Memory B cell (primary cell): ENCODE results near the gene BEAN1.
A peak's percentile ranks its signal among the peaks of the same experiment; 100 is the strongest.
"Not testable (repeated sequence)": the region's sequence is repeated elsewhere in the genome, so short reads cannot be mapped to it uniquely, and the experiment has no call there.

Experiments used
- ATAC-seq: fragments of 150-1000 bp; cut with Tn5 transposase; 2 replicates; pipeline ENCODE4 v1.10.0; 2021; ENCODE audit warnings: low read depth, mild to moderate bottlenecking, moderate library complexity
- DNase-seq, 2 donors: peaks; one replicate each; pipeline ENCODE4 v3.0.0; 2022; ENCODE audit warnings: low spot score in 2 of 2
- H3K27ac Mint-ChIP-seq: one replicate; pipeline ENCODE4 v1.8.0; 2022; ENCODE audit warnings: mild to moderate bottlenecking, moderate library complexity, mixed read lengths
- H3K27me3 Mint-ChIP-seq: one replicate; pipeline ENCODE4 v1.8.0; 2022; ENCODE audit warnings: mixed read lengths
- H3K36me3 Mint-ChIP-seq: one replicate; pipeline ENCODE4 v1.8.0; 2022; ENCODE audit warnings: mild to moderate bottlenecking, mixed read lengths
- H3K4me1 Mint-ChIP-seq: one replicate; pipeline ENCODE4 v1.8.0; 2022; ENCODE audit warnings: mixed read lengths
- H3K4me3 Mint-ChIP-seq: one replicate; pipeline ENCODE4 v1.8.0; 2022; ENCODE audit warnings: mild to moderate bottlenecking, moderate library complexity, mixed read lengths
- H3K9me3 Mint-ChIP-seq: one replicate; pipeline ENCODE4 v1.8.0; 2022; ENCODE audit warnings: mixed read lengths

Gene BEAN1

DNA sequence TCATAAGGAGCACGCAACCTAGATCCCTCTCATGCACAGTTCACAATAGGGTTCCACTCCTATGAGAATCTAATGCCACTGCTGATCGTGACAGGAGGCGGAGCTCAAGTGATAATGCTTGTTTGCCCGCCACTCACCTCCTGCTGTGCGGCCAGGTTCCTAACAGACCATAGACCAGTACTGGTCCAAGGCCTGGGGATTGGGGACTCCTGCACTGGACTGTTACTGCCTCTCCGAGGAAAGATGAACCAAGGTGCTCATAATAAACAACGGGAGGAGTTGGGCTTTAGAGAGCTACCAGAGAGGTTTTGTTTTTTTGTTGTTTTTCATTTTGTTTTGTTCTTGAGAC lies 64.6 kb downstream of the BEAN1 start:
- DNase-seq, result no peak

DNA sequence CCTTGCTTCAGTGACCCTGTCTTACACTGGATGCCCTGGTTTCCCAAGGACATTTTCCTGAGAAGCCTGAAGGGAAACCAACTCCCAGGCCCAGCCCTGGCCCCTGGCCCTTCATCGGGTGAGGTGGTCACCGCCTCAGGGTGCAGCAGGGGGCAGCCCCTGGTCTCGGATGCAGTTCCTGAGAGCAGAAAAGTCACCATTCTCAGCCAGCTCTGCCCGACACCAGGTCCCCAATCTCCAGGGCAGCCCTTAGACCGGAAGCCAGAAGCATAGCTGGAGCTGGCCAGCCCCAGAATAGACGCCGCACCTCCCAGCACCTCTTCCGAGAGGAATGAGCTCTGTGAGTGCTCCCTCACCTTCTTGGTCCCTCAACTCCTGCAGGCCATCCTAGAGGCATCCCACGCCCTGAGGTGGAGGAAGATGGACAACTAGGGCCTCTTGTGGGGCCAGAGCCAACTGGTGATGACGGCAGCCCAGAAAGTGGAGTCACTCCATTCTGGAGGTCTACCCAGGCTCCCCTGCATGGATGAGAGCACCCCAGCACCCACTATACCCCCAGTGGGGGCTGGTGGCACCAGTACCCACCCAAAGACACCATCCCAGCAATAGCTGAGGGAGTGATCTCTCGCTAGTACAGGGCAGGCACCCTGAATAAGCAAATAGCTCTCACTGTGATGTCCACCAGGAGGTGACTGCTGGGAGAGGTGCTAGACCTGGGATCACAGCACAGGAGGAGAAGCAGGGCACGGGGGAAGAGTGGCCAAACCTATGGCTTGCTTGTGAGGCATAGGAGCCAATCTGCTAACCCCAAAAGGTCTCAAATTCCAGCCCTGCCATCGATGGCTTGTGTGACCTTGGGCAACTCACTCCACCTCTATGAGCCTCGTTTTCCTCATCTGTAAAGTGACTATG lies 66.7 kb downstream of the BEAN1 start:
- Mint-ChIP-seq H3K36me3 (no peaks in the 10 kb centered on the region), H3K4me3 (no peak overlapping the region)
- ATAC-seq, result no peak

More for the DNA sequence above, 64.6 kb downstream of the BEAN1 start:
- ATAC-seq, result no peak
- H3K9me3 Mint-ChIP-seq, result peaks cover 3% of the 10 kb centered on the region
- peaks cover 4% of the 10 kb centered on the region for H3K27me3 Mint-ChIP-seq
- no peak overlapping the region for H3K27ac Mint-ChIP-seq
- H3K4me3 Mint-ChIP-seq, result no peak overlapping the region
- peaks cover 2% of the 10 kb centered on the region for H3K4me1 Mint-ChIP-seq
- no peaks in the 10 kb centered on the region for H3K36me3 Mint-ChIP-seq

DNA sequence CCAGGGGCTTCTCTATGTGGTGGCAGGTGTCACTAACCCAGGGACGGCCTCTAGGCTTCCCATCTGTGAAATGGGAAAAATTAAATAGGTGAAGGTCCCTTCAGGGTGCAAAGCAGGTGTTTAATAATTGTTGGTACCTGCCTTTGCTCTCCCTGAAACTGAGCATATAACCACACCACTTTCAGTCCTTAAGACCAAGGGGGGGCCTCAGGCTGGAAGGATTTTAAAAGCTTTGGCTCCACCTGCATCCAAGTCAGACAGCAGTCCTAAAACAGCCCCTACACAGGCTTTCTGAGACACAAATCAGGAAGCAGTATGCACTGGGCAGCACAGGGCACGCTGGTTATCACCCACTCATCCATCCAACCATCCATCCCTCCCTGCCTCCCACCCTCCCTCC lies 67.8 kb downstream of the BEAN1 start:
- Mint-ChIP-seq H3K27me3 (peaks cover 4% of the 10 kb centered on the region), H3K36me3 (no peaks in the 10 kb centered on the region), H3K4me1 (peaks cover 2% of the 10 kb centered on the region), H3K27ac (no peak overlapping the region), H3K9me3 (peaks cover 3% of the 10 kb centered on the region), H3K4me3 (no peak overlapping the region)
- ATAC-seq, result no peak
- DNase-seq, result no peak

More for the DNA sequence above, 66.7 kb downstream of the BEAN1 start:
- H3K9me3 Mint-ChIP-seq, result peaks cover 3% of the 10 kb centered on the region
- no peak overlapping the region for H3K27ac Mint-ChIP-seq
- H3K4me1 Mint-ChIP-seq, result peaks cover 2% of the 10 kb centered on the region
- DNase-seq, result no peak
- H3K27me3 Mint-ChIP-seq, result peaks cover 4% of the 10 kb centered on the region

DNA sequence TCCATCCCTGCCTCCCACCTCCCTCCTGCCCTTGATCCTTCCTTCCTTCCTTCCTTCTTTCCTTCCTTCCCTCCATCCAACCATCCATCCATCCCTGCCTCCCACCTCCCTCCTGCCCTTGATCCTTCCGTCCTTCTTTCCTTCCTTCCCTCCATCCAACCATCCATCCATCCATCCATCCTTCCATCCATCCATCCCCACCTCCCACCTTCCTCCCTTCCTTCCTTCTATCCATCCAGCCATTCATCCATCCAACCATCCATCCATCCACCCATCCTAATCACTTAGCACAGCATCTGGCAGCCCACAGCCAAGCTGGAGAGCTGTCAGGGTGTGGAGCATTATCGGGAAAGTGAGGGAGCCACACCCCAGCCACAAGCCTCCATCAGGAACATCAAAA lies 68.3 kb downstream of the BEAN1 start:
- no peak for ATAC-seq
- no peaks in the 10 kb centered on the region for H3K36me3 Mint-ChIP-seq
- H3K27ac Mint-ChIP-seq, result no peak overlapping the region
- H3K9me3 Mint-ChIP-seq, result peaks cover 3% of the 10 kb centered on the region
- H3K27me3 Mint-ChIP-seq, result peaks cover 4% of the 10 kb centered on the region
- no peak overlapping the region for H3K4me3 Mint-ChIP-seq
- peaks cover 4% of the 10 kb centered on the region for H3K4me1 Mint-ChIP-seq
- DNase-seq, result no peak

DNA sequence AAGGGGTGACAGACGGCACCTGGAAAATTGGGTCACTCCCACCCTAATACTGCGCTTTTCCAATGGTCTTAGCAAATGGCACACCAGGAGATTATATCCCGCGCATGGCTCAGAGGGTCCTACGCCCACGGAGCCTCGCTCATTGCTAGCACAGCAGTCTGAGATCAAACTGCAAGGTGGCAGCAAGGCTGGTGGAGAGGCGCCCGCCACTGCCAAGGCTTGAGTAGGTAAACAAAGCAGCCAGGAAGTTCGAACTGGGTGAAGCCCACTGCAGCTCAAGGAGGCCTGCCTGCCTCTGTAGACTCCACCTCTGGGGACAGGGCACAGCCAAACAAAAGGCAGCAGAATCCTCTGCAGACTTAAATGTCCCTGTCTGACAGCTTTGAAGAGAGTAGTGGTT lies 69.1 kb downstream of the BEAN1 start:
- not testable (repeated sequence) for H3K4me1 Mint-ChIP-seq, H3K9me3 Mint-ChIP-seq, DNase-seq, H3K36me3 Mint-ChIP-seq, H3K4me3 Mint-ChIP-seq, H3K27ac Mint-ChIP-seq, ATAC-seq, H3K27me3 Mint-ChIP-seq

DNA sequence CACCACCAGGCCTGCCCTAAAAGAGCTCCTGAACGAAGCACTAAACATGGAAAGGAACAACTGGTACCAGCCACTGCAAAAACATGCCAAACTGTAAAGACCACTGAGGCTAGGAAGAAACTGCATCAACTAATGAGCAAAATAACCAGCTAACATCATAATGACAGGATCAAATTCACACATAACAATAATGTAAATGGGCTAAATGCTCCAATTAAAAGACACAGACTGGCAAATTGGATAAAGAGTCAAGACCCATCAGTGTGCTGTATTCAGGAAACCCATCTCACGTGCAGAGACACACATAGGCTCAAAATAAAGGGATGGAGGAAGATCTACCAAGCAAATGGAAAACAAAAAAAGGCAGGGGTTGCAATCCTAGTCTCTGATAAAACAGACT lies 70.8 kb downstream of the BEAN1 start:
- ATAC-seq, H3K27me3 Mint-ChIP-seq, DNase-seq, H3K27ac Mint-ChIP-seq, H3K4me3 Mint-ChIP-seq, H3K36me3 Mint-ChIP-seq, H3K9me3 Mint-ChIP-seq, H3K4me1 Mint-ChIP-seq: not testable (repeated sequence)

DNA sequence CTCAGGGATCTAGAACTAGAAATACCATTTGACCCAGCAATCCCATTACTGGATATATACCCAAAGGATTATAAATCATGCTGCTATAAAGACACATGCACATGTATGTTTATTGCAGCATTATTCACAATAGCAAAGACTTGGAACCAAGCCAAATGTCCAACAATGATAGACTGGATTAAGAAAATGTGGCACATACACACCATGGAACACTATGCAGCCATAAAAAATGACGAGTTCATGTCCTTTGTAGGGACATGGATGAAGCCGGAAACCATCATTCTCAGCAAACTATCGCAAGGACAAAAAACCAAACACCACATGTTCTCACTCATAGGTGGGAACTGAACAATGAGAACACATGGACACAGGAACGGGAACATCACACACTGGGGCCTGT lies 74.5 kb downstream of the BEAN1 start:
- H3K27ac Mint-ChIP-seq, DNase-seq, H3K27me3 Mint-ChIP-seq, ATAC-seq, H3K4me1 Mint-ChIP-seq, H3K4me3 Mint-ChIP-seq, H3K9me3 Mint-ChIP-seq, H3K36me3 Mint-ChIP-seq: not testable (repeated sequence)

DNA sequence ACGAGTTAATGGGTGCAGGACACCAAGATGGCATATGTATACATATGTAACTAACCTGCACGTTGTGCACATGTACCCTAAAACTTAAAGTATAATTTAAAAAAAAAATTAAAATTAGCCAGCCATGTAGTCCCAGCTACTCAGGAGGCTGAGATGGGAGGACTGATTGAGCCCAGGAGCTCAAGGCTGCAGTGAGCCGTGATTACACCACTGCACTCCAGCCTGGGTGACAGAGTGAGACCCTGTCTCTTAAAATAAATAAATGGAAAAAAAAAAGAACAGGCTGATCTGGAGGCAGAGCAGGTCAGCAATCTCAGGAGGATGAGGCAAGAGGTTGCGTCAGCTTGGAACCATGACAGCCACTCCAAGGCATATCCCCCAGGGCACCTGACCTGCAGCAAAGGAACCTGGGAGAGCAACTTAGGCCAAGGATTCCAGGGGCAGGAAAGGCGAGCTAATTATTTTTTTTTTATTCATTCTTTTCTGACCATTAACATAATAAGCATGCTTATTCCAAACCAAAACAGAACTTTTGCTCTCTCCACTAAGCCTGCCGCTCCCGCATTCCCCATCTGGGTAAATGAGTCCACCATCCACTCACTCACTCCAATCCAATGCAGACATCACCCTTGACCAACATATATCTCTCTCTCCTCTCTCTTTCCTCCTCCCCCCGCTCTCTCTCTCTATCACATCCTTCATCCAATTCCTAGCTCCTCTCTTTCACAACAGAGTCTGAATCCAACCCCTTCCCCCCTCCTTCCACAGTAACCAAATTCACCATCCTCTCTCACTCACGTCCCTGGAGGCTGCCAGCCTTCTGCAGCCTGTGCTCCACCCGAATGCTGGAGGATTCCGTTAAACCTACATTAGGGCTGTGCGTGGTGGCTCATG lies 75.2 kb downstream of the BEAN1 start:
- no peaks in the 10 kb centered on the region for H3K9me3 Mint-ChIP-seq
- DNase-seq (no peak), ATAC-seq (no peak)
- H3K27me3 Mint-ChIP-seq, result no peaks in the 10 kb centered on the region
- H3K4me1 Mint-ChIP-seq, result peaks cover 6% of the 10 kb centered on the region
- no peaks in the 10 kb centered on the region for H3K36me3 Mint-ChIP-seq
- no peak overlapping the region for H3K4me3 Mint-ChIP-seq
- H3K27ac Mint-ChIP-seq, result no peak overlapping the region

DNA sequence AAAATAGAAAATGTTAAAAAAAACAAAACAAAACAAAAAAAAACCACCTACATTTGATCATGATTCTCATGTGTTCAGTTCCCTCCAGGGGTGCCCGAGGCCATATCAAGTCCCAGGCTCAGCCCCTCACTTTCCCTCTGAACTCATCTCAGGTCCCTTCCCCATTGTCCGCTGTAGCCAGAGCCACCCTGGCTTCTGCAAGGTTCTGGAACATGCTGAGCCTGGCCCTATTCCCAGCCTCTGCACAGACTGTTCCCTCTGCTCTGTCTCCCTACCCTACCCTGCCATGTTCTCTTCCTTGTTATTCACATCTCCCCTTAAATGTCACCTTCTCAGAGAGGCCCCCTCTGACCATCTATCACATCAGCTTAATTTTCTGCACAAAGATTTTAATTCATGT lies 75.9 kb downstream of the BEAN1 start:
- no peaks in the 10 kb centered on the region for H3K27me3 Mint-ChIP-seq
- no peak overlapping the region for H3K27ac Mint-ChIP-seq
- no peak overlapping the region for H3K4me3 Mint-ChIP-seq
- no peaks in the 10 kb centered on the region for H3K9me3 Mint-ChIP-seq
- H3K36me3 Mint-ChIP-seq, result no peaks in the 10 kb centered on the region
- DNase-seq (no peak), ATAC-seq (no peak)
- peaks cover 9% of the 10 kb centered on the region for H3K4me1 Mint-ChIP-seq

DNA sequence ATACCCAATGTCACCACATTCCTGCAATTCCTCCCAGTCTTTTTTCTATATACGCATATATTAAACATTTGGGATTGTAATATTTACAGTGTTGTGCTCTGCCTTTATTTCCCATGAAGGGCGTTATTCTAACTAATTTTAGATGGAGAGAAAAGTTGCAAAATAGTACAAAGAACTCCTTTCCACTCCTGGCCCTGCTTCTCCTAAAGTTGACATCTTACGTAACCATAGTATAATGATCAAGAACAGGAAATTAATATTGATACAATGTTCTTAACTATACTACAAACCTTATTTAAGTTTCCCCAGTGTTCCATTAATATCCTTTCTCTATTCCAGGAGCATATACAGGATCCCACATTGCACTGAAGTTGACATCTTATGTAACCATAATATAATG lies 76.5 kb downstream of the BEAN1 start:
- H3K27me3 Mint-ChIP-seq, result no peaks in the 10 kb centered on the region

DNA sequence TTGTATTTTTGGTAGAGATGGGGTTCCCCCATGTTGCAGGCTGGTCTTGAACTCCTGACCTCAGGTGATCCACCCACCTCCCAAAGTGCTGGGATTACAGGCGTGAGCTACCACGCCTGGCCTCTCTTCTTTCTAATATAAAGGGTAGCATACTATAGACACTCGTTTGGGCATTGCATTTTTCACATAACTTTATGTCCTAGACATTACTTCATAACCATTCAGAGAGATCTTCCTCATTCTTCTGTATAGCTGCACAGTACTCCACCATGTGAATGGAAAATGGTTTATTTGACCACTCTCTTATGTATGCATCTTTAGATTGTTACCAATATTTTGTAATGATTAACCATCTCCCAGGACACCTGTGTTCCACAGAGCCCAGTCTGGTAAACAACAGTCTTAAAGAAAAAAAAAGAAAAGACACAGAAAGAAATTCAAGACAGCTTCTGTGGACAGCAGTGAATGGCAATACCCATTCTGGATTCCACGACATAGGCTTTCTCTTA lies 80.7 kb downstream of the BEAN1 start:
- Mint-ChIP-seq H3K4me1 (peaks cover 22% of the 10 kb centered on the region), H3K36me3 (no peaks in the 10 kb centered on the region), H3K4me3 (no peak overlapping the region), H3K27me3 (no peaks in the 10 kb centered on the region), H3K9me3 (no peaks in the 10 kb centered on the region), H3K27ac (no peak overlapping the region)
- DNase-seq, result no peak
- no peak for ATAC-seq

More for the DNA sequence above, 76.5 kb downstream of the BEAN1 start:
- Mint-ChIP-seq H3K4me1 (peaks cover 15% of the 10 kb centered on the region), H3K36me3 (no peaks in the 10 kb centered on the region), H3K4me3 (no peak overlapping the region), H3K9me3 (no peaks in the 10 kb centered on the region), H3K27ac (no peak overlapping the region)
- no peak for ATAC-seq
- DNase-seq, result no peak

DNA sequence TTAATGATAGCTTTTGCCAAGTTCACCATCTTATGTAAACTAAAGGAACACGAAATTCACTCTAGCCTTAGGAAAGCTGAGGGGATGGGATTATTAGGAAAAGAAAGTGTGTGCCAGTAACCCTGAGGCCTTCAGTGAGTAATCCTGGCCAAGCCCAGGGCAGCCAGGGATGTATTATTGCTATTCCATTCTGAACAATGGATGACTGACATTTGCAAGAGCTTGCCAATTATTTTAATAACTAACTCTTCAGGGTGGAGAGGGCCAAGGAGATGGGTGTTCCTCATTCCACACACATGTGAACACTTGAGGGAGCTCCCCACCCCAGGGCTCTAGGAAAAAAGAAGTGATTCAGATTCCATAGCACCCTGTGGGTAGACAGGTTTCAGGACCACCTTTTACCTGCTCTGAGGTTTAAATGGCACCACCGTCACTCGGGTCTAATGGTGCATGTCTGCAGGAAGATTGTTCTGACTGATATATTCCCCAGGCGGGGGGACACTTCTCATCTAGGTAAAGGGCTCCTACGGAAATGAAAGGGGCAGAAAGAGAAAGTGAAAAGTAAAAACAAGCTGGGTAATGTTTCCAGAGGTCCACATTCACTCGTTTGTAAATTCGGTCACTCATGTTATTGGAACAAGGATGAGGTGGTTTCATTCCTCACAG lies 81.3 kb downstream of the BEAN1 start:
- peaks cover 25% of the 10 kb centered on the region for H3K4me1 Mint-ChIP-seq
- peak overlapping the region; percentile 27 for H3K4me3 Mint-ChIP-seq
- peak overlapping the region; percentile 73 for H3K27ac Mint-ChIP-seq
- H3K27me3 Mint-ChIP-seq, result no peaks in the 10 kb centered on the region
- H3K36me3 Mint-ChIP-seq, result no peaks in the 10 kb centered on the region
- no peaks in the 10 kb centered on the region for H3K9me3 Mint-ChIP-seq
- ATAC-seq (peak; percentile 81), DNase-seq (no peak)

DNA sequence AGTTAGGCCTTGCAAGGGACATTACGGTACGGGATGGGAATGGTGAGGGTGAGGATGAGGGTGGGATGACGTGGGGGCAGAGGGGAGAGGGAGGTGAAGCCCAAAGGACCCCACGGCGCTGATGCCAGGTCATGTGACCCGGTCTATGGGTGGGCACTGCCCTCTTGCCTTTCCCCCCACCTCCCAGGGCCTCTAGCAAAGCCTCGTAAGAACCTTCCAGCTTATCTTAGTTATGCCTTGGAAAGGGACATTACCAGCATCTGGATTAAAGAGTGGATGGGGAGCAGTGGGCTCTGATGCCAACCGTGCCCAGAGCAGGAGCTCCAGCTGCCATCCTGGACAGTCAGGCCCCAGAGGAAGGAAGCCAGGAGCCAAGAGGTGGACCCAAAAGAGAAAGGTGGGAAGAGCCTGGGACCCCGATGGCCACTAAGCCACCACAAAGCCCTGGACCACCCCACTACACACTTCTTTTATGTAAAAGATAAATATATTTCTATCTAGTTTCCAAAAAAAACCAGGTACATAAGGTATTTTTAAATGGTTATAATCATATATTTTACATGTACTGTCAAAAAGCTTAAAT lies 81.9 kb downstream of the BEAN1 start:
- Mint-ChIP-seq H3K9me3 (no peaks in the 10 kb centered on the region), H3K4me1 (peaks cover 25% of the 10 kb centered on the region), H3K27me3 (no peaks in the 10 kb centered on the region), H3K4me3 (peak overlapping the region; percentile 27), H3K36me3 (no peaks in the 10 kb centered on the region), H3K27ac (peak overlapping the region; percentile 73)
- DNase-seq, result no peak
- no peak for ATAC-seq
